CD4-positive, alpha-beta T cell treated with Interleukin-4 for 4 hours (primary cell): ENCODE measurements around the gene THBS4.
"Not testable (repeated sequence)": the region's sequence is repeated elsewhere in the genome, so short reads cannot be mapped to it uniquely, and the experiment has no call there.

Experiments used
- DNase-seq: peaks from one replicate; pipeline ENCODE4 v3.0.0-alpha.2; 2020

The THBS4 gene

GRCh38 chr5:80077051-80077714 is 42.0 kb downstream of the THBS4 start:
- DNase-seq: no peak

DNA sequence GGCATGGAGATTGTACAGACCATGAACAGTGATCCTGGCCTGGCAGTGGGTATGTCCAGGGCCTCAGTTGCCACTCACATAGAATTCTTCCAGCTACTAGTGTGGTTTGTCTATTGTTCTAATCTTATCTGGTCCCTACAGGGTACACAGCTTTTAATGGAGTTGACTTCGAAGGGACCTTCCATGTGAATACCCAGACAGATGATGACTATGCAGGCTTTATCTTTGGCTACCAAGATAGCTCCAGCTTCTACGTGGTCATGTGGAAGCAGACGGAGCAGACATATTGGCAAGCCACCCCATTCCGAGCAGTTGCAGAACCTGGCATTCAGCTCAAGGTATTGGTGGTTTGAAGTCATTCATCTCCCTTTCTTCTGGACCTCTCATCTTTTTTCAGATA is 43.8 kb downstream of the THBS4 start:
- DNase-seq: no peak

DNA sequence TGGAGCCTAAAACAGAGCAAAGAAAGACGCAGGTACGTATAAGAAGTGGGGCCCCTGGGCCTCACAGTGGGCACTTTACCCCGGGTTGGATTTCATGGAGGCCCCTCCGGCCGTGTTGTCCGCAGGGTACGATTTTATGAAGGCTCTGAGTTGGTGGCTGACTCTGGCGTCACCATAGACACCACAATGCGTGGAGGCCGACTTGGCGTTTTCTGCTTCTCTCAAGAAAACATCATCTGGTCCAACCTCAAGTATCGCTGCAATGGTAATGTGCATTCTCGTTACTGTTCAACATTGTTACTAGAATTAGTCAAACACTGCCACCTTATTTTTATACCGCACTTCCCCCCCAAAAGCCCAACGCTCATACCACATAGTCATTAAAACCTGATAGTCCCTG is 47.1 kb downstream of the THBS4 start:
- no peak for DNase-seq

DNA sequence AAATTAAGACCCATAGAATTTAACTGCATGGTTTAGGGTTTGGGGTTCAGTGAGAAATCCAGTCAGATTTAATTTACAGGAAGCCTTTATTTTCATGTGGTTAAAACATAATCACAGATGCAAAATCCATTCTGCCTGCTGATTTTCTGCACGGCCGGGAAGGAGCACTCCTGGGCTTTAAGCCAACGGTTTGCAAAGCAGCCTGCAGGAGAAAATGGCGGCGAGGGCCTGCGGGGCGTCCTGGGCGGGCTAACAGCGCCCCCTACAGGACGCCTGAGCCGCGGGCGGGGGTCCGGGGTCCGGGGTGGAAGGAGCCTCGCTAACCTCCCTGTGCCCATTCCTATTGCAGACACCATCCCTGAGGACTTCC is 47.6 kb downstream of the THBS4 start:
- DNase-seq: peak; percentile 20

DNA sequence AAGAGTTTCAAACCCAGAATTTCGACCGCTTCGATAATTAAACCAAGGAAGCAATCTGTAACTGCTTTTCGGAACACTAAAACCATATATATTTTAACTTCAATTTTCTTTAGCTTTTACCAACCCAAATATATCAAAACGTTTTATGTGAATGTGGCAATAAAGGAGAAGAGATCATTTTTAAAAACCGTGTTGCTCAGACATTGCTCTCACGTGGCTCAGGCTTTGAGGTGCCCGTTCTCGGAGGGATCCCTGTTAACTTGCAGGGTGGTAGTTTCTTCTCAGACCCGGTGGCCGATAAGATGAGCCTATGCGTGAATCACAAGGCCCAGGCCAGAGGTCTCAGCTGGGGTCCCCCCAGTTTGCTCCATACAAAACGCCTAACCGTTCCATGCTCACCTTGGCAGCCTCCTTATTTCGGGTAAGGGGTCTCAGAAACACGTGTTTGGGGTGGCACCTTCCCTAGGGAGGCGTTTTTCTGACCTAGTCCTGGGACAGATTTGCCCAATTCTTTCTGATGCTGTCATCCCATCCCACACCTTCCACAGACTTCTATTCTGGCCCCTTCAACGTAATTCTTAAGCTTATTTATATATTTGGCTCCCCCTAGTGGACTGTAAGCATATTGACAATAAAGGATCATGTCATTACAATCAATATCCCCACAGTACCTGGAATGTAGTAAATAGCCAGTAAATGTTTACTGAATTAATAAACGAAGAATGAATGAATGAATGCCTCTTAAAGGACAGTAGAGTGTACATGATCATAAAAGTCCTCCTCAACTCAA is 48.1 kb downstream of the THBS4 start:
- peak; percentile 67 for DNase-seq

GRCh38 chr5:80090884-80091166 is 55.7 kb downstream of the THBS4 start:
- DNase-seq: no peak

DNA sequence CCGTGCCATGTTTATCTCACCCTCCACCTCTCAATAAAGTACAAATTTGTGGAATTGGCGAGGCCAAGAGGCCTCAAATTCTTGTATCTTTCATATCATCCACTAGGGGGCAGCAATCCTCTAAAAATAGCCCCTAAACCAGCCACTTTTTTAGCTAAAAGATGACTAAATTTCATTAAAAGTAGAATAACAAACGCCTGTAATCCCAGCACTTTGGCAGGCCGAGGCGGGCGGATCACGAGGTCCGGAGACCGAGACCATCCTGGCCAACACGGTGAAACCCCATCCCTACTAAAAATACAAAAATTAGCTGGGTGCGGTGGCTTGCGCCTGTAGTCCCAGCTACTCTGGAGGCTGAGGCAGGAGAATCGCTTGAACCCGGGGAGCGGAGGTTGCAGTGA is 56.6 kb downstream of the THBS4 start:
- peak; percentile 76 for DNase-seq

DNA sequence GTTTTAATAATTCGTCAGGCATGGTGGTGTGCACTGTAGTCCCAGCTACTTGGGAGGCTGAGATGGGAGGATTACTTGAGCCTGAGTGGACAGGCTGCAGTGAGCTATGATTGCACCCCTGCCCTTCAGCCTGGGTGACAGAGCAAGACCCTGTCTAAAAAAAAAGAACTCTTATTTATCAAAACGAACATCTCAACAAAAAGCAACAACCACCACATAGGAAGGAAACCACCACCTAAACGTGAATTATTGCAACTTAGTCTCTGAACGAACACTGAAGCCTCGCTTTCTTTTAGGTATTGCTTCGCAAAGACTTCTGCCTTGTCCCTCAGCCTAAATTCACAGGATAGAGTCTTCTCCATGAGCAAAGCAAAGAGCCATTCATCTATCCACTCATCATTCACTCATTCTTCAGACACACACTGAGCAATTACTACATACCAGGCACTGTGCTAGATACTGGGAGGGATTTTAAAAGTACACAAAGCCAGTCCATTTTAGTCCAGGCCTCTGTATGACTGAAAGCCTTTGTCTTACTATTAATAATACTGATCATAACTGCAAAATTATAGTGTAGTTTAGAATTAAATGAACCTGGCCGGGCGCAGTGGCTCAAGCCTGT is 57.4 kb downstream of the THBS4 start:
- DNase-seq: peak; percentile 8

GRCh38 chr5:80093796-80094195 is 58.6 kb downstream of the THBS4 start:
- no peak for DNase-seq

DNA sequence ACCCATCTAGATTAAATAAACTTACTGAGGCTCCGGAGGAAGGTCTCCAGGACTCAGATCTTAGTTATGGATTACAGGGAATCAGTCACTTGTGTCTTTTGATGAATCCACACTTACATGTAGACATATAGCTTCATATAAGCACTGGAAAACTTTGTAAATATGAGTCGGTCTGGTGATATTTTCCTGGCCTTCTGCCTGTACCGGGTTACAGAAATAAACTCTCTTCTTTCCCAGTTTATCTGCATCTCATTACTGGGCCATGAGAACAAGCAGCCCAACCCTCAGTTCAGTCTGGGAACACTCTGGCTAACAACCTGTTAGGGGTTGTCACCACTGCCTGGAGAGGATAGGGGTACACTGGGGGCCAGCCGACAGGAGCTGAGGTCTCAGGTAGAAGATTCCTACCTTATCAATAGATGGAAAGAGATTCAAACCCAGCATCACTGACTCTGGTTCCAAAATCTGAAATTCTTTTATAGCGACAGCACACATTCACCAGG is 59.1 kb downstream of the THBS4 start:
- DNase-seq: no peak

DNA sequence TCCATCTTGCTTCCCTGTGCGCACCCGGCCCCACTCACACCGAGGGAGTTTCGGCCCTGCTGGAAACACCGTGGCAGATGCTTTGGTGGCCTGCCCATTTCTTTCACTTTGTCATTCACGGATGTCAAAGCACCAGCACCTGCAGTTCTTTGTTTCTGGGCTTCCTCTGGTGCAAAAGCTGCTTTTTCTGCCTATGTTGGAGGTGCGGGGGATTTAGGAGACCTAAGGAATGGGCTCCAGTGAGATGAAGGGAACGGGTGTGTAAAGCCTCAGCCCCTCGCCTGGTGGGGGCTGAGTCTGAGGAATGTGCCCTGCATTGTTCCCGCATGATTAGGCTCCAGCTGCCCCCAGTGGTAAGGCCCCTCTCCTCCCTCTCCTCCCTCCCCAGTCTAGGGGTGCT is 62.3 kb downstream of the THBS4 start:
- no peak for DNase-seq

DNA sequence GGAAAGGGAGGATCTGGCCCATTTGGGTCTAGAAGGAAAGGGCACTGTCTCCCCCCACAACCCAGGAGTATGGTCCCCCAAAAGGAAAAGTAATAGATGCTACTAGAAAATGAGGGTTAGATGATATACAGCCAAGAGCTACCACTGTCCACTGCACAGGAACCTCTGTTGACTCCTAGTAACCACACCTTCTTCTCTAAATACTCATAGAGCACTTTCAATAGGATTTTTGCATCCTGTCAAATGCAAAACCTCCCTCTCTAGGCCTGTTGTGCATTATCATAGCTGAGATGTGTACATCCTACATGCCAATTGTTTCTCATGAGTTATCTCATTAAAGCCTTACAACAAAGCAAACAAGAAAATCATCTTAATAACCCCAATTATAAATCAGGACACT is 66.8 kb downstream of the THBS4 start:
- DNase-seq: no peak

- no peak for DNase-seq
These were observed 68.2 kb downstream of the THBS4 start for GRCh38 chr5:80103371-80103770.

- no peak for DNase-seq
These were observed 70.7 kb downstream of the THBS4 start for GRCh38 chr5:80105698-80106439.

GRCh38 chr5:80106916-80107315 is 71.8 kb downstream of the THBS4 start:
- DNase-seq: no peak

GRCh38 chr5:80109646-80110478 is 74.7 kb downstream of the THBS4 start:
- no peak for DNase-seq

- not testable (repeated sequence) for DNase-seq
These were observed 76.3 kb downstream of the THBS4 start for GRCh38 chr5:80111376-80111990.

DNA sequence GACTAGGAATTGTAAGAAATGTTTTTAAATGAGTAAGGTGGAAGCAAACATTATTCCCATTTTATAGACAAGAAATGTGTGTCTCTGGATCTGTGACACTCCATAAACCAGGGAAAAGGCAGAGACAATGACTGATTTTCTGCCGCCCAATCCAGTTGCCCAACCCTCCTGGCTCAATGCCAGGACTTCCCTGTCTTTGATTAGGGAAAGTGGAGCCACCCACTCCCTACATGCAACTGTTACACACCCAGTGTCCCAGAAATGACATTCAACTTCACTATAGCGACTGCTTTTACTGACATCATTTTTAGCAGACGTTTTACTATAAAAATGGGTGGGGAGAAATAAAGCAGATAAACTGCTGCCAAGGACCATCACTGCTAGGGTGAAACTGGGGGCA is 79.7 kb downstream of the THBS4 start:
- no peak for DNase-seq

DNA sequence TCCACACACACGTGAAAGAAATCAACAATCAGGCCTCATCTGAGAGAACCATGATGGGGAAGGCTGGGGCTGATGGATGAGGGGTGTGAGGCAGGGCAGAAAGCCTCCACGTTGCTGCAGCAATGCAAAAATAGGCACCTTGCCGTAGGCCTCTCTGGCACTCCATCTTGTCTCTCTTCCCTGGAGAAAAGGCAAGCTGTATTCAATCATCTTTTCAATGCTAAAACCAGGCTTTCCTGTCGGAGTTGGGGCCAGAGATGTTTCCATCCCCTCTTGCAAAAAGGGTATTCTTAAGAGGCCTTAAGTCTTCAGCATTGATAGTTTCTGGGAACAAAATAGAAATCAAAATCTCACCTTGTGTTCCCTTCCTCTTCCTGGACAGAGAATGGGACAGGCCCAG is 80.9 kb downstream of the THBS4 start:
- no peak for DNase-seq

DNA sequence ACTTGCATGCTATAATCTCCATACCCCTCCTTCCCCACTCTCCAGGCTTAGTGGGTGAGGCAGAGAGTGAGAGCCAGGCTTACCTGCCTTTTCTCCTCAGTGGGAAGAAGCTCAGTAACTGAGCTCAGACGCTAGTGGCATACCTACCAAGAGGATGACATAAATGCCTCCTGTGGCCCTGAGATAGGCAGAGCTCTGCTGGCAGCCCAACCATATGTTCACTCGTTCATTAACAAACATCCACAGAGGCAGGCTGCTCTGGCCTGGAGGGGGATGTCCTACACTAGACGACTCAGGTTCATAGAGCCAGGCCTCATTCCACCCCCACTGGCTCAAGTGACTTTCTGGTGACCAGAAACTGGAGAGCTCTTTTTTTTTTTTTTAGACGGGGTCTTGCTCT is 81.3 kb downstream of the THBS4 start:
- DNase-seq: no peak

DNA sequence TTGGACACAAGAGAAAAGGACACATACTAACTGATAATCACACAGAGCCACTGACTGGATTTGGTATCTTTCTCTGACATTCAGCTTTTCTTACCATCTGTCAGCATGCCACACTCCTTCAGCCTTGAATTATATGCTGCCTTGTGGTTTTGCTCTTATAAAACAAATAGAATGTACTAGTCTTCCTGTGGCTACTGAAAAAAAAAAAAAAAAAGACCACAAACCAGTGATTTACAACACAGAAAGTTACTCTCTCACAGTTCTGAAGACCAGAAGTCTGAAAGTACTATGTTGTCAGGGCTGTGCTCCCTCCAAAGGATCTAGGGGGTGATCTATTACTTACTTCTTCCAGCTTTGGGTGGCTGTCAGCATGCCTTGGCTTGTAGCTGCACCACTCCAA is 82.3 kb downstream of the THBS4 start:
- DNase-seq: no peak

GRCh38 chr5:80119372-80119771 is 84.2 kb downstream of the THBS4 start:
- no peak for DNase-seq
